Breast epithelium (tissue), 3 donors: Measurements from ENCODE around the gene RNF113B.

Experiments
- POLR2A ChIP-seq: fragments of 450-650 bp; IDR thresholded peaks from one replicate; pipeline ENCODE4 v1.6.1; 2016; ENCODE audit warnings: antibody characterized with exemption, mild to moderate bottlenecking, moderate library complexity
- POLR2AphosphoS5 ChIP-seq, 3 donors: sonication (generic); formaldehyde crosslinking; IDR thresholded peaks; one replicate each; pipeline ENCODE4 v1.6.1; 2017; ENCODE audit warnings: antibody characterized with exemption in 3 of 3

GRCh38 chr13:98144027-98144741 lies 32.9 kb downstream of the RNF113B start:
- TF ChIP-seq POLR2AphosphoS5 (IDR thresholded peaks at IDR 0.05) (no peak), POLR2A (no peak)
